NCI-H510A (cell line): ENCODE results near the gene SASH1.

Experiments used
- DNase-seq: peaks from one replicate; lab custom pipeline; 2025; lab: John Stamatoyannopoulos, UW

Gene SASH1

DNA sequence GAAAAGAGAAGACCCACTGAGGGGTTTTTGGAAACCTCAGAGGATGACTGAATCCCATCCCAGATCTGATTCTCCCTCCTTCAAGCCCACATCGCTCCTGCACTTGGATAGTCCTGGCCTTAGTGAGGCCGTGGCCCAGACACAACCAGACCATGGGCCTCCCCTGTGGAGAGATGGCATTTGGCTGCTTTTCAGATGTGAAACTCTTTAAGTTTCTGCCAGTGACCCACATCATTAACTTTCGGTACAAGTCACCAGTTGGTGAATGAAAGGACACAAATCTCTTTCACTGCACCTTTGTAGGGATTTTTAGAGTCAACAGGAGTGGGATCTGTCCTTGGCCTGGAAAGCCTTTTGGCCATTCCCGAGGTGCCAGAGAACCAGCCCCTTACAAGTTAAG lies 116.6 kb downstream of the SASH1 start:
- DNase-seq = no peak

DNA sequence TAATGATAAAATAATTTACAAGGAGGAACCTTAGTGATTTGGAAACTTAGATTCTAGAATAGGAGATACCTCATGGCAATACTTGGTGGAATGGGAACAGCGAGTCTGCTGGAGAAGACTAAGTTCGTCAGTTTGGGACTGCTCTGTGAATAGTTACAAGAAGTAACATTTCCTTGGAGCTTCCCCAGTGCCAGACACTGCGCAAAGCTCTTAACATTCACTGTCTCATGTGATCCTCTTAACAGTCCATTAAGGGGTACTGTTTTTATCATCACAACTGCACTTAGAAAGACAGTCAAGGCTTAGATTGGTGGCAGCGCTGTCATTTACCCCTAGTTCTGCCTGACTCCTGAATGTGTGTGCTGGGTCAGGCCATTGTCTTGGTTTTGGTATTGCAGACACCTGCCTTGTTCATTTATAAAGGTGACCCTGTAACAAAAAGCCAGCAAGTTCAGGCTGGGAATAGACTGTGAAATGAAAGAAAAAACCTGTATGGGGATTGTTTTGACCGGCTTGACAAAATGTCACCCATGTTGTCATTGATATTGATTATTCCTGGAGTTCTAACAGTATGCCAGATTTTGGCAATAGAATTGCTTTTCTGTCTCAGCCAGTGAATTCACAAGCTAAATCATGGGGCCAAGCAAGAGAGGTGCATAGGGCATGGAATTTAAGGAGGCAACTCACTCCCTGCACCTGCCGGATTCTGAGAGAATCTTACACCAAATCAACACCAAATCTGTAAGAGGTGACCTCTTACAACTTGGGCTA lies 118.4 kb downstream of the SASH1 start:
- no peak for DNase-seq

DNA sequence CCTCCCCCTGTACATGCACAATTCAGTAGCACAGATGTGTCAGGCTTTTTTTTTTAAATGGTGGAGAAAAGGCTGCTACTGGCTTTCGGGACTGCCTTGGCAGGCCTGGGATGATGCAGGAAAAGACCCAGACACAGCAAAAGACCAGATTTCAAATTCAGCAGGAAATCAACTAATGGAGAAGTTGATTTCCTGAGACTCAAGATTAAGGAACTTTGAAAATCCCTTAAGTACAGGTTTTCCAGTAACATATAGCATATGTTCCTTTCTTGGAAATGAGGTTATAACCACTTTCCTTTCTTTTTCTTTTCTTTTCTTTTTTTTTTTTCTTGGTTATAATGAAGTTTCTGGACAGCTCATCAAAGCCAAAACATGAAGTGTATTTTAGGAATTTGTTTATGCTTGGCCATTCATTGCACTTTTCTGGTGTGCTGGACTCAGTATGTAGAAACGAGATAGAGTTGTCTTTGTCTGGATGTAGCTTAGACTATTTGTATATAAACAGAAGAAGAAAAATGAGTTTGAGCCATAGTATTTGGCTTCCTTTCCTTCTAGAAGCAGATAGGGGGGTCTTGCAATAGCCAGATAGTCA lies 119.4 kb downstream of the SASH1 start:
- no peak for DNase-seq

DNA sequence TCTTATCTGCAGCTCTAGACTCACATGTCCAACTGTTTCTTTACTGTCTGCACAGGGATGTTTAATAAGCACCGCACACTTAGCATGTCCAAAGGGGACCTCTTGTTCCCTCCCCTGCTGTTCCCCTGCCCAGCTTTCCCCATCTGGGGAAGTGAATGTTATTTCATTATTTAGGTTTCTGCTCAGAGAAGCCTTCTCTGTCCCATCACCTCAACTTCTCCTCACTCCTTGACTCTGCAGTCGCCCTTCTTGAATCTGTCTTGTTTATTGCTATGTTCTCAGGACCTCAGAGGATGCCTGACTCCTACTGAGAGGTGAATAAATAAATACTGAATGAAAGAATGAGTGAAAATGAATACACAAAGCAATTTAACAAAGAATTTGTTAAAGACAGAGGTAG lies 121.0 kb downstream of the SASH1 start:
- no peak for DNase-seq

DNA sequence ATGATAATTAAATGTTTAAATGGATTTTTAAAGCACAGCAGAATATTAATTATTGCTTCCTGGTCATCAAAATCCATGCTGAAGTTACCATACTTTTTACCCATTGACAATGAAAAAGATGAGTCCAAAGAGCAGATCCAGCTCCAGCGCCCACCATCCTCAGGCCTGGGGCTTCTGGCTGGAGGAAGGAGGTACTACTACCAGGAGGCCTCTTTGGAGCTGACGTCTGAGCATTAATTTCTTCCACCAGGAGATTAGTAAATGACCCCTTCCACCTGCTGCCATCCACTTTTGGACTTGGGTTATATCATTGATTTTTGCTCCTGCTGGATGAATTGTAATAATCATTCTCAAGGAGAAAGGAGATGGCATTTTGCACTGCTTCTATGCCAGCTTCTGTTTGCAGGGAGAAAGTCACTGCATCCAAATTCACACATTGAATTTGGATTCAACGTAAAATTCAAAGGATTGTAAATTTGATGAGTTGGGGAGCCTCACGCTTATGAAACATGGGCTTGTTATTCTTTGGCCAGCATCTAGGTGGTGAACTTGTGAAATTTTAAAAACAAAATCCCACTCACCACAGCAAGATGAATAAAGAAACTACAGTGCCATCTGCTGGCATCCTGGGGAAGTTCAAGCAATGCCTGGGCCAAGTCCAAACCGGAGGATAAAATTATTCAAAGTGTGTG lies 121.8 kb downstream of the SASH1 start:
- no peak for DNase-seq

DNA sequence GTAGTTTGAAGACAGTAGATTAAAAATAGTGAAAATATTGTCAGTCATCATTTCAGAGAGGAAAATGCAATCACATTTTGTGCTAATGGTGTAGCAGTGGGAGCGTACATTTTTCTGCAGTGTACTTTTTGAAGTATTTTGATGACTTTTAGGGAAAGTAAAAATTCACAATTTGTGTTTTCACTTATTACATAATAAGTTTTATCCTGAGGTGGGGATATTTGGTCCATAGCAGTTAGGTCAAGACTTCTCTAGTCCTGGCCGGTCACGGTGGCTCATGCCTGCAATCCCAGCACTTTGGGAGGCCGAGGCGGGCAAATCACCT lies 122.3 kb downstream of the SASH1 start:
- DNase-seq = no peak

DNA sequence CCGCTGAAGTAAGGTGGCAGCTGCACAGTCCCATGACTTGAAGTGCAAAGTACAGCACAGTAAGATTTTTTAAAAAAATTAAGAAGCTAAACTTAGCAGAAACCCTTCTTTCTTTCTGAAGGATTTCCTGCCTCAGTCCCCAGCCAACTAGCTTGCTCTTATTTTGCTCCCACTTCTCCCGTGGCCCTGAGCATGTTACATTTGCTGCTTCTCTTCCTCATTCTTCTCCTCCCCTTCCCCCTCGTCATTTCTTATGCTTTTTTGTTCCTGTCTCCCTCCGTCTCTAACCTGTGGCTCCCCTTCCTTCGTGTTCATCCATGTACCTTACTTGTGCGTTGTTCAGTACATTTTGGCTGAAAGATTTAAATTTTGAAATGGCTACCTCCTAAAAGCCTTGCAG lies 123.0 kb downstream of the SASH1 start:
- no peak for DNase-seq

DNA sequence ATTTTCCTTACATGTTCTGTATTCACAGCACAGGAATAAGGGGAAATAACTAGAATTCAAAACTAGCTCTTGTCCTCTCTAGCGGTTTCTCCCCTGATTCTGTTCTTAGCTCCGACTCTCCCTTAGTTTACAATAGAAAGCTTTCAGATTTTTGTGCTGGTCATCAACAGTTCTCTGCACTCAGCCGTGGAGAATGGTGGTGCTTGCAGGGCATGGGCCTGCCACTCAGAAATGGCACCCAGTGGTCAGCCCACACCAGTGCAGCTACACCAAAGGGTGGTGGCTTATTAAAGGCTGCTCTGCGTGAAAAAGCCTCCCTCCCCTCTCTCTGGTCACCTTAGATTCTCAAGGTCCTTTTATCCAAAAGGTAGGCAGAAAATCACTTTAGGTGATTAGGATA lies 123.5 kb downstream of the SASH1 start:
- DNase-seq = no peak

DNA sequence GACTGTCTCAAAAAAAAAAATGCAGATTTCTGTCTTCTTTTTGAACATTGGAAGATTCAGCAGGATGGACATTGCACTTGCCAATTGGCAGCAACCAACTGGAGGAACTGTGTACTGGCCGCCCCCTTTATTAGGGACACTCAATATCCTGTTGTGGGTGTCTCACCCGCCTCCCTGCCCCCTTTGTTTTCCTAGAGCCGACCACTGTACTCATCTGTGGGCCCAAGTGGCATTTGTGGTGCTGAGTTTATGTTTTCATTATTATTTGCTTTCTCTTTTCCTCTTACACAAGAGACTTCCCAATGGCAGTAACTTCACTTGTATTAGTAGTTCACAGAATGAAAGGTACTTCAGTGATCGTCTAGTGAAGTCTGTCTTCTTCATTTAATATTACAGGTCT lies 125.3 kb downstream of the SASH1 start:
- no peak for DNase-seq

DNA sequence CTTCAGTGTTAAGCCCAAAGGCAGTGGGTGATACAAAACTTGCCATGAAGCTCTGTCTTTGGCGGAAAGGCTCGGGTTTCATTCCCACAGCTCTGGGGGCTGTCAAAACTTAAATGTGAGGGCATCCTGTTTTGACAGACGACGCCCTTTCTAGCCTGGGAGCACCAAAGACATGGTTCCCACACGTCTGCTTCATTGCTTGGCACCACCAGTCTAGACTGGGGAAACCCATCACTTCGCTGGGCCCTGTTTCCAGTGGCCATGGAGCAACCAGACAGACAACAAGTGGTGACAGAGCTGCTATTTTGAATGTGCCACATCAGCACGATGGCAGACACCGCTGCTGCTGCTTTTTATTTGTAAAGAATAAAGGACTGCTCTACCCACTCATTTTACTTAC lies 127.5 kb downstream of the SASH1 start:
- no peak for DNase-seq

DNA sequence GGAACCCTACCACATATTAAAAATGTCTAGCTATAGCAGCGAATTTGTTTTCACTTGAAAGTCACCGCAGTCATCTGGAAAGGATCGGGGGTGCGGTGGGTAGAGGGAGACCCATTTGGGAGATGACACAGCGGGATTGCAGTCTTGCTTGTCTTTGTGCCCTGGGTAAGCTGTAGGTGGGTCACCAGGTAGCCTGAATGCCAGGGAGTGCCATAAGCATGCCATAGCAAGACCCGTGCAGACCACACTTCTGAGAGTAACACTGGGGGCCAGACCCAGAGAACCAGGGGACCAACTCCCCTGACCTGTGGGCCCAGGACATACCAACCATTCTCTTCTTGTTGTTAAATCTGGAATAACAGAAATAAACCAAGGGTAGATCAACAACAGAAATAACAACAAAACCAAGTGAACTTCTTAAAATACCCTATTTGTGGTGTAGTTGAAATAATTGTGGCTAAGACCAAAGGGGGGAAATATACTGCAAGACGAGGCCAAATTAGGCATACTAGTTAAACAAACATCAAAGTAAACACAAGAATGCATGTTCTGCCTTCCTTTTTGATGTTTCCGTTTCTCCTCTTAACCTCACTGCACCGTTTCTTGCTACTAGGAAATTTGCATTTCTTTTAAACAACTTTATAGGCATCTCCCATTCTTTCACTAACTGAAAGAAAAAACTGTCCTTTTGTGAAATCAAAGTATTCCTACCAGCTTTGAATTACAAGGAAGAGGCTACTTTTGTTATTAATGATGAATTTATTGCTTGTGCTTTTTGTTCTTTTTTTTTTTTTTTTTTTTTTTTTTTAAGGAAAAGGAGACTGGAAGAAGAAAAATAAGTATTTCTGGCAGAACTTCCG lies 128.2 kb downstream of the SASH1 start:
- no peak for DNase-seq

DNA sequence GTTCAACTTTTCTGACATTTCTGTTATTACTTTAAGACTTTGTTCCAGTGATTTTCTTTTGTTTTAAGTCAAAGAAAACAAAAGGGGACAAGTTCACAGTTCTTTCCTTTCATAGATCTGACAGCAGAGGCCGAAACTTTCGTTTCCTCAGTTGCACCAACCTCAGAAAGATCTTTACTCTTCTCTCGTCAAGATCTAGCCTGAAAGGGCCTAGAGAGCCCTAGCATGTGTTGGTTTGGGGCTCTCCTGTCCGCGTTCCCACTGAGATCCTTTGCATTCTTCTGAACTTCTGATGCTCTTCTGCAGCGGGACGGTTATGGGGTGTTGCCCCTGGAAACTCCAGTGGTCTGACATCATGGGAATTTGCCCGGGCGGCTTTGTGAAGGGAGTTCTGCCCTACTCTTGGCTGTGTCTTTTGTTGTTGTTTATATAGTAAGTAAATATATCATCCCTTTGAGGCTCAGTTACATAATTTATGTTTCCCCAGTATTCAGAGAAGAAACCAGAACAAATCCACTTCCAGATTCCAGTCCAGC lies 129.1 kb downstream of the SASH1 start:
- DNase-seq = no peak

DNA sequence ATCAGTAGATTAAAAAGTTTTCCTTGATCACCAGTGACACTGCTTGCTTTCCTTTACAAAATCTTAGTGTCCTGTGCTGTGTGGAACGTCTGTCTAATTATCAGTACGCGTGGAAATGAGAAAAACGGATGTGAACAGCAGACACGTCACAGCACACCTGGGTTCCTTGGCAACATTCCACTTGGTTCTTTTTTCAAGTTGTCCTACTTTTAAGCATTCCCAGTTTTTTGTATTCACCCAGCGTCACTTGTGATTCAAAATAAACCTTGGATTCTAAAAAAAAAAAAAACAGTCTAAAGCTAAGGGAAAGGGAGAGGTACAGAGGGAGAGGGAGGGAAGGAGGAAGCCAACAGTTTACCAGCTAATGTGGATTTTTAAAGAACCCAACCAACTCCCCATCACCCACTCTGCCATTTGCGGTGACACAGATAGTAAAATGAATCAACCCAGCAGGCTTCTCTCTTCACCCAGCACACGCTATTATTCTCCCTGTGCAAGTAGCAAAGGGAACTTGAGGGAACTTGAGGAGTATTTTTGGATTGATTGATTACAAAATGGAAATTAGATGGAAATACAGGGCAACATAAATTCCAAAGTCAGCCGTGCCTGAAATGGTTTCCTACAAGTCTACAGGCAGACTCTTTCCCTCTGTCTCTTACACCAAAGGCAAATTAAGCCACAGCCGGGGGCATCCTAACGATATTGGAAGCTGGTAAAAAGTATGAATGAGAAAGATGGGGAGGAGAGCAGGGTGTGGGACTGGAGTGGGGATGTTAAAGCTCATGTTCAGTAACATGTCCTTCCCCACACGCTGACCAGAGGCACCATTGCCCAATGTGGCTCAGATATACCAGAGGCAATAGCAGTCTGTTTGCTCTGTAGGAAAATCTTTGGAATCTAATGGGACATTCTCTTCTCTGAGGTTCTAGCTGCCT lies 129.8 kb downstream of the SASH1 start:
- DNase-seq = no peak

DNA sequence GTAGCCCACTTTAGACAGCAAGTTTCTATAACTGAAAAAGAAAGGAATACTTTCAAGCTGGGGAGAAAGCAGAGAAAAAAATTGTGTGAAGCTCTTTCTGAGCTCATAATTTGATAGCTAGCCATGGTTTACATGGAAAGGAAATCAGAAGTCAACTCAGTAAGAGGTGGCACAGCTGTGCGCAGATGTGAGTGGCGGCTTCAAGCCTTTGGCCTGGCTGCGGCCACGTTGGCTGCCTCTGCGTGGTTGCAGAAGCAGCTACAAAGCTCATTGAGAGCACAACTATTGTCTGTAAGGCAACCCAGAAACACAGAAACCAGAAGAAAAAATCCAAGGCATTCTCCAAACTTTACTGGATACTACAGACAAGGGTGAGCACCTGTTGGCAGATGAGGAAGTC lies 136.9 kb downstream of the SASH1 start:
- DNase-seq = no peak

DNA sequence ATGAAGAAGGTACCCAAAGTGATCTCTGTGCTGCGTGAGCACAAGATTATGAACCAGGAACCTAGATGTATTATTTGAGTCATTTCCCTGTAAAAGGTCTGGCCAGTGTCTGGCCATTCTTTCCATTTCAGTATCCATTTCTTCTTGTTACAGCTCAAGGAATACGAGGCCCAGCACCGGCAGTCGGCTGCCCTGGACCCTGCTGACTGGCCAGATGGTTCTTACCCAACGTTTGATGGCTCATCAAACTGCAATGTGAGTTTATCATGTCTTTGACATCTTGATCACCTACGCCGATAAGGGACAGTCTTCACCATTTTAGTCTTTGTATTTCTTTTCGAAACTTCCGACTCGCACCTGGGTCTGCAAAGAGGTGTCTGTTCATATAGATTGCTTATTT lies 144.8 kb downstream of the SASH1 start:
- no peak for DNase-seq

DNA sequence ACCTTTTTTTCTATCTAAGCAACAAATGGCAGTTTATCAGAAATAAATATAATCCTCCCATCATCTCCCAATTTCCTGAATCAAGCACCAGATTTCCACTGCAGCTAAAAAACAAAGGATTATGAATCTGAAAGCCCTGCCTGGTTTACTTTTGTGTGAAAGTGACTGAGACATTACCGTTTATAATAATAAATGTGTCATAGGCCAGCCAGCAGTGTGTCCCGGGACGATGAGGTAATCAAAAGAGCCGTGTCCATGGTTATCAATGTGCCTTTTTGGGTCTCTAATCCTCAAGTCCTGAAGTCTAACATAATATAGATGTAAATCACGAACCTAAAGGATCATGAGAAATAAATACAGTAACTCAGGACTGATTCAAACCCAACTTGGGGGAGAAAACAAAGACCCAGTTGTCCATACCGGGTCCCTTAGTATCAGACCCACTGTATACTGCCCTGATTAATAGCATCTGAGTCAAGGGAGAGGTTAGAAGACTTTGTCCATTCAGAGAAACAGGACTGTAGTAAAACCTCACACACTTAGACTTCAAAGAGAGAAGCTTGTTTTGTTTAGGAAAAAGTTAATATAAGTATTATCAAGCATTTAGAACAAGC lies 149.1 kb downstream of the SASH1 start:
- DNase-seq = no peak

DNA sequence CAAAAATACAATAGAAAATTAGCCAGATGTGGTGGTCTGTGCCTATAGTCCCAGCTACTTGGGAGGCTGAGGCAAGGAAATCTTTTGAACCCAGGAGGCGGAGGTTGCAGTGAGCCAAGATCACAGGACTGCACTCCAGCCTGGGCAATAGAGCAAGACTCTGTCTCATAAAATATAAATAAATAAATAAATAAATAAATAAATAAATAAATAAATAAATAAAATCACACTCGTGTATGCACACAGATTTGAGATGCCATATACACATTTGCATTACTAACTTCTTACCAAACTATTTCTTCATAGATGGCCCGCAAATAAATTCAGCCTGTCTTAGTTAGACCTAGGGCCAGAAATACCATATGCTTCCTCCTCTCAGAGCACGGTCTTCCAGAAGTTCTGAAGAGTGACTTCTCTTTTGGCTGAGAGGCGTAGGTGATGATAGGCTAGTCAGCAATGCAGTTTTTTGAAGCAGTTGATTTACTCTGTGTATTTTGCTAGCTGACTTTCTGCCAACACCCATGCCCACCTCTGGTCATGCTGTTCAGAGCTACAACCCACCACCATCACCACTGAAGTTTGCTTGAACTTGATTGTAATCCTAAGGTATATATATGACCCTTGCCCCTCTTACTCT lies 150.1 kb downstream of the SASH1 start:
- no peak for DNase-seq

DNA sequence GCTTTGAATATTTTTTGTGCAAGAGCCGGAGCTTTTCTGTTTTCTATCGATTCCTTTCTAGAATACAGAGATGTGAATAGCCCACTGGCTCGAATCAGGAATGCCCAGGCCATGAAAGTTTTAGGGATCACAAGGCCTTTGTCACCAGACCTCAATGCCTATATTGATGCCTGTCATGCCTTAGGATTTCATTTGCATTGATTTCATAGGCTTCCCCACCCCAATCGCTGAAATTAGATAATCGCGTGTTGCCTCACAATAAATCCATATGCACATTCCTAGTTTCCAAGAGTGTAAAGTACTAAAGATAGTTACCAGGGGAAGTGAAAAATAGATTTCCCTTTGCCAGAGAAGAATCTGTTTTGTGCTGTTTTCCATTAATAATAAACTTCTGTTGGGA lies 150.8 kb downstream of the SASH1 start:
- no peak for DNase-seq

DNA sequence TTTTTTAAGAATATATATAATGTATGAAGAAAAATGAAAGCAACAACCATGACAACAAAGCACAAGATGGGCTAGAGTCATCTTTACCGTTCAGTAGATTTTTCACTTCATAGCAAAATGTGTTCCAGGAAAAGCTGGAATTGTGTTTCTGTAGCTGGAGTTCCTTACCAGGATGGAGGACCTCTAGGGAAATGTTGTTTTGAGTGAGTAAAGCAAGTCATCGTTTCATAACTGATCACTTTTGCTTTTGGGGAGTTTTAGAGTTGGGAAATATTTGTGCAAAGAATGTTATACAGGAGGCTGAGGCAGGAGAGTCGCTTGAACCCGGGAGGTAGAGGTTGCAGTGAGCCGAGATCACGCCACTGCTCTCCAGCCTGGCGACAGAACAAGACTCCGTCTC lies 151.6 kb downstream of the SASH1 start:
- no peak for DNase-seq

DNA sequence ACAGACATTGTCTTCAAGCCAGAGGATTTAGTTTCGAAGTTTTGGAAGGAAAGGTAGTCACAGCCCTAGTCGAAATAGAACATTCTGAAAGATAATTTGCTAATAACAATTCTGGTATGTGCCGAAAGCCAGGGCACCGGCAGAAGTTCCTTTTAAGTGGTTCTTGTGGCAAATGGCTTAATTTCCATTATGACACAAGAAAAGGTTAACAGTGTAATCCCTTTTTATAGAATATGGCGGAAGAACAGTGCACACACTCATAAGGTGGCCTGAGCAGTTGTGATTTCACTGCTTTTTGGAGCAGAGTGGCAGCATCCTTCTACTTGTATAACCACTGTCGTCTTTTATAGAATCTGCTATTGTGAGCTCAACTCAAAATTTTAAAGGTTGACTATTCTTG lies 152.4 kb downstream of the SASH1 start:
- DNase-seq = no peak
